PC-3 (cell line): Measurements from ENCODE around the gene MAPRE3.

ENCODE experiments used
- CTCF ChIP-seq: fragments of 300-600 bp; sonication (generic); conservative IDR thresholded peaks from 2 replicates; pipeline ENCODE4 v1.5.1; 2017; ENCODE audit warnings: antibody characterized with exemption, low read depth, mild to moderate bottlenecking, low read length
- EZH2 ChIP-seq: fragments of 300-600 bp; sonication (generic); IDR thresholded peaks from one replicate; pipeline ENCODE4 v1.6.1; 2017; ENCODE audit warnings: antibody characterized with exemption, mild to moderate bottlenecking, low read length; ENCODE audit not compliant: unreplicated experiment
- EZH2phosphoT487 ChIP-seq: fragments of 300-600 bp; sonication (generic); IDR thresholded peaks from 2 replicates; pipeline ENCODE4 v1.6.1; 2018; ENCODE audit warnings: mild to moderate bottlenecking, antibody characterized with exemption, low read length, borderline replicate concordance

GRCh38 chr2:27019931-27020855, 49.8 kb downstream of the MAPRE3 start:
- no peak for TF ChIP-seq CTCF
- no peak for TF ChIP-seq EZH2
- TF ChIP-seq EZH2phosphoT487 = no peak
